Measurements from ENCODE around the gene SLCO2B1. TPM values are rescaled to one million over a fixed set of nuclear protein-coding genes. Genes with fewer than 3 reads are reported as not detected.
"Not testable (repeated sequence)": the region's sequence is repeated elsewhere in the genome, so short reads cannot be mapped to it uniquely, and the experiment has no call there.

SLCO2B1 gene
- total RNA-seq = not detected in 2 replicates

DNA sequence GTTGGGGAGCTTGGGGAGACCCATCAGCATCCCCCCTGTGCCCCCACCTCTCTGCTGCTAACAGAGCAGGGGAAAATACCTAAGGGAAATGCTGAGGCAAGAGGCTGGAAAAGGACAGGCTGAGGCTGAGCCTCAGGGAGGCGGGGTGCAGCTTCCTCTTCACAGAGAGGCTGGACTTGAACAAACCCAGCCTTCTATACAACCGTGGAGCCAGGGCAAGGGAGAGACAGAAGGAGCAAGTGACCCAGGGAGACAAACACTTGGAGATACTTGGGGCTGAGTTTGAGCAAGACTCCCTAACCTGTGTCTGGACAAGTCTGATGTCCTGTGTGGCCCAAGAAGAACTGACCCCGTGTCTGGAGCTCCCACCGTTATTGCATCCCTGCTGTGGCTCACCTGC, at the start of gene SLCO2B1:
Gene SLCO2B1 (plus strand): TSS at position 229 of the 400 bp plus-strand sequence. CDS start 275 bp downstream, outside the sequence.
- Mint-ChIP-seq H3K27ac (no peak within 1 kb of the TSS), H3K27me3 (ENCODE audit: insufficient read depth) (peaks cover 13% of the 10 kb centered on the region), H3K4me1 (ENCODE audit: low read depth) (peaks cover 33% of the 10 kb centered on the region), H3K4me3 (no peak within 1 kb of the TSS), H3K36me3 (ENCODE audit: low read depth) (no peaks in the 10 kb centered on the region), H3K9me3 (no peaks in the 10 kb centered on the region)
- intact Hi-C loops (cut with micrococcal nuclease) = no loop called here
- DNase-seq (ENCODE audit: low spot score) = no peak

GRCh38 chr11:75101424-75102128, 49.3 kb upstream of the SLCO2B1 start:
- Mint-ChIP-seq H3K36me3 (ENCODE audit: low read depth) (no peaks in the 10 kb centered on the region), H3K27ac (no peak overlapping the region), H3K9me3 (peaks cover 5% of the 10 kb centered on the region), H3K27me3 (ENCODE audit: insufficient read depth) (peaks cover 10% of the 10 kb centered on the region), H3K4me1 (ENCODE audit: low read depth) (peaks cover 23% of the 10 kb centered on the region), H3K4me3 (no peak overlapping the region)
- intact Hi-C loops (cut with micrococcal nuclease) = no loop called here
- no peak for DNase-seq (ENCODE audit: low spot score)

DNA sequence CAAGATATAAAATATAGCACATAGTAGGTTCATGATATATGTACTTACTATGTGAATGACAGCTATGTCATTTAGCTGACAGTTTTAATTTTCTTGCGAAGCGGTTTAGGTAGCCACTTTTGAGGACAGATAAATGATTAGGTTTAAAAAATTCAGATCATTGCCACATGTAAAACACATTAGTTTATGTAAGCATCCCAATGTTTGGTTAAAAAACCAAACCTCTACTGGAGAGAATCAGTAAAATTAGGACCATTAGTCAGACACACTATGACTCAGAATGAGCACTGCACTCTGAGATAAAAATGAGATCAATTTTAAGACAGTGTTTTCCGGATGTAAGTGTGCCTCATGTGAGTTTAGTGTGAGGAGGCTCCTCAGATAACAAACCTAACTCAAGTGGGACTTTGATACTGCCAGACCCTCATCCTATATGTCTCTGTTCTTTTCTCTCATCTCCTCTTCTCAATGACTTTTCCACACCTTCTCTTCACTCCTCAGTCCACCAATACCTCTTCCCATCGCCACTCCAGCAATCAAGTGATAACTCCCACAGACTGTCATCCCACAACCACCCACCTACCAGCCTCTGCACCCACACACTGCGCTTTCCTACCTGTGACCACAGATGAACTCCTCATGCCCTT, 47.4 kb upstream of the SLCO2B1 start:
- Mint-ChIP-seq H3K9me3 (peaks cover 5% of the 10 kb centered on the region), H3K4me1 (ENCODE audit: low read depth) (peaks cover 23% of the 10 kb centered on the region), H3K36me3 (ENCODE audit: low read depth) (no peaks in the 10 kb centered on the region), H3K4me3 (peak overlapping the region; percentile 6), H3K27me3 (ENCODE audit: insufficient read depth) (peaks cover 14% of the 10 kb centered on the region), H3K27ac (peak overlapping the region; percentile 69)
- DNase-seq (ENCODE audit: low spot score) = no peak
- intact Hi-C loops (cut with micrococcal nuclease) = no loop called here

GRCh38 chr11:75105462-75105925, 45.4 kb upstream of the SLCO2B1 start:
- peaks cover 18% of the 10 kb centered on the region for H3K4me1 Mint-ChIP-seq (ENCODE audit: low read depth)
- peaks cover 5% of the 10 kb centered on the region for H3K9me3 Mint-ChIP-seq
- no peak overlapping the region for H3K4me3 Mint-ChIP-seq
- H3K27me3 Mint-ChIP-seq (ENCODE audit: insufficient read depth) = peaks cover 15% of the 10 kb centered on the region
- DNase-seq (ENCODE audit: low spot score) = no peak
- intact Hi-C loops (cut with micrococcal nuclease) = no loop called here
- no peaks in the 10 kb centered on the region for H3K36me3 Mint-ChIP-seq (ENCODE audit: low read depth)
- no peak overlapping the region for H3K27ac Mint-ChIP-seq

DNA sequence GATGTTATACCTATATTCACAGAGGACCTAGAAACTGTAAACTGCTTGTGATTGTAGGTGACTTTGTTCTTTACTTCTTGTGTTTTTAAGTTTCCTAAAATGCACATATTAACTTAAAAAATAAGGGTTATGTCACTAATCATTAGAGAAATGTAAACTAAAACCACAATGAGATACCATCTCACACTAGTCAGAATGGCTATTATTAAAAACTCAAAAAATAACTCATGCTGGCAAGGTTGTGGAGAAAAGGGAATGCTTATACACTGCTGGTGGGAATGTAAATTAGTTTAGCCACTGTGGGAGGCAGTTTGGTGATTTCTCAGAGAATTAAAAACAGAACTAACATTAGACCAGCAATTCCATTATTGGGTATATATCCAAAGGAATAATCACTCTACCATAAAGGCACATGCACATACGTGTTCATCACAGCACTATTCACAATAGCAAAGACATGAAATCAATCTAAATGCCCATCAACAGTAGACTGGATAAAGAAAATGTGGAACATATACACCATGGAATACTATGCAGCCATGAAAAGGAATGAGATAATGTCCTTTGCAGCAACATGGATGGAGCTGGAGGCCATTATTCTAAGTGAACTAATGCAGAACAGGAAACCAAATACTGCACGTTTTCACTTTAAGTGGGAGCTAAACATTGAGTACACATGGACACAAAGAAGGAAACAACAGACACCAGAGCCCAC, 44.8 kb upstream of the SLCO2B1 start:
- intact Hi-C loops (cut with micrococcal nuclease); H3K9me3 Mint-ChIP-seq; H3K4me3 Mint-ChIP-seq; H3K27ac Mint-ChIP-seq; H3K36me3 Mint-ChIP-seq (ENCODE audit: low read depth); DNase-seq (ENCODE audit: low spot score): not testable (repeated sequence)
- Mint-ChIP-seq H3K4me1 (ENCODE audit: low read depth) (peaks cover 14% of the 10 kb centered on the region), H3K27me3 (ENCODE audit: insufficient read depth) (peaks cover 15% of the 10 kb centered on the region)

DNA sequence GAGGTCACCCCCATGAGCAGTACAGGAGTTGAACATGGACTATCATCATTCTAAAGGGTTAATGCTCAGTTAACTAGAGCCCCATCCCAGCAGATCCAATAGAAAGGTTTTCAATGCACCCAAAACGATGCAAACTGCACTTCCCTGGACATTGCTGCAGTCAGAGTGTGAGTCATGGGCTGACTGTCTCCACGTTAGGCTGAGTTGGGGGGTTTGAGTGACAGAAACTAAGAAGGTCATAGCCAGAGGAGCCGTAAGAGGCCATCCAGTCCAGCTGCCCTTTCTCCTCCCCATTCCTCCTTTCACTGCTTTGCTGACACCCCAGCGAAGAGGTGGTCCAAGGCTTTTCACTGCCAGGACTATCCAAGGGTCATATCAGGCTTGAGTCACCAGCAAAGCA, 43.7 kb upstream of the SLCO2B1 start:
- Mint-ChIP-seq H3K27ac (no peak overlapping the region), H3K9me3 (peaks cover 5% of the 10 kb centered on the region), H3K4me1 (ENCODE audit: low read depth) (peaks cover 14% of the 10 kb centered on the region), H3K36me3 (ENCODE audit: low read depth) (no peaks in the 10 kb centered on the region), H3K4me3 (no peak overlapping the region), H3K27me3 (ENCODE audit: insufficient read depth) (peaks cover 15% of the 10 kb centered on the region)
- intact Hi-C loops (cut with micrococcal nuclease) = no loop called here
- DNase-seq (ENCODE audit: low spot score) = no peak

- no peak for DNase-seq (ENCODE audit: low spot score)
- Mint-ChIP-seq H3K36me3 (ENCODE audit: low read depth) (no peaks in the 10 kb centered on the region), H3K4me1 (ENCODE audit: low read depth) (no peaks in the 10 kb centered on the region), H3K27me3 (ENCODE audit: insufficient read depth) (peaks cover 8% of the 10 kb centered on the region), H3K4me3 (no peak overlapping the region), H3K27ac (no peak overlapping the region), H3K9me3 (peaks cover 12% of the 10 kb centered on the region)
- intact Hi-C loops (cut with micrococcal nuclease) = no loop called here
Observed at GRCh38 chr11:75112200-75112599, 38.7 kb upstream of the SLCO2B1 start.

- no peaks in the 10 kb centered on the region for H3K4me1 Mint-ChIP-seq (ENCODE audit: low read depth)
- H3K27ac Mint-ChIP-seq = no peak overlapping the region
- no peak overlapping the region for H3K4me3 Mint-ChIP-seq
- DNase-seq (ENCODE audit: low spot score) = no peak
- peaks cover 9% of the 10 kb centered on the region for H3K27me3 Mint-ChIP-seq (ENCODE audit: insufficient read depth)
- H3K9me3 Mint-ChIP-seq = peaks cover 12% of the 10 kb centered on the region
- no peaks in the 10 kb centered on the region for H3K36me3 Mint-ChIP-seq (ENCODE audit: low read depth)
- intact Hi-C loops (cut with micrococcal nuclease) = no loop called here
Observed at GRCh38 chr11:75113030-75113429, 37.9 kb upstream of the SLCO2B1 start.

- intact Hi-C loops (cut with micrococcal nuclease) = no loop called here
- no peak overlapping the region for H3K4me3 Mint-ChIP-seq
- no peak overlapping the region for H3K27ac Mint-ChIP-seq
- no peaks in the 10 kb centered on the region for H3K36me3 Mint-ChIP-seq (ENCODE audit: low read depth)
- H3K9me3 Mint-ChIP-seq = peaks cover 12% of the 10 kb centered on the region
- DNase-seq (ENCODE audit: low spot score) = no peak
- H3K27me3 Mint-ChIP-seq (ENCODE audit: insufficient read depth) = peaks cover 9% of the 10 kb centered on the region
- no peaks in the 10 kb centered on the region for H3K4me1 Mint-ChIP-seq (ENCODE audit: low read depth)
Observed at GRCh38 chr11:75114465-75114864, 36.4 kb upstream of the SLCO2B1 start.

GRCh38 chr11:75118577-75118976, 32.3 kb upstream of the SLCO2B1 start:
- DNase-seq (ENCODE audit: low spot score) = no peak
- intact Hi-C loops (cut with micrococcal nuclease) = no loop called here
- Mint-ChIP-seq H3K36me3 (ENCODE audit: low read depth) (no peaks in the 10 kb centered on the region), H3K9me3 (peaks cover 15% of the 10 kb centered on the region), H3K27ac (no peak overlapping the region), H3K27me3 (ENCODE audit: insufficient read depth) (peaks cover 6% of the 10 kb centered on the region), H3K4me1 (ENCODE audit: low read depth) (no peaks in the 10 kb centered on the region), H3K4me3 (no peak overlapping the region)

DNA sequence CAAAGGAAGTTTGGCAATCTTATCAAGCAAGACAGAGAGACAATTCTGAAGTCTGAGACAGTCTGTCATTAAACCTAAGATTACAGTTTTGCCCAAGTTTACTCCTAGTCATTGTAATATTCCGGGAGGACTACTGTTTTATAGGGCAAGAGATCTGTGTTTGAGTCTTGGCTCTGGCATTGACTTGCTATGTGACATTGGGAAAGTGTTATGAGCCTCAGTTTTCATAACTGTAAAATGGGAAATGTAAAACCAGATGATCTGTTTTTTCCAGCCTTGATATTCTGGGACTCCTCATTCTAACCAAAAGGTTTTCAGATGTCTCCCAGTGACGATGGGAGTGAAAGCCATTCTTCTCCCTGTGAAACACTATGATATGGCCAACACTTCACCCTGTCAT, 24.3 kb upstream of the SLCO2B1 start:
- peaks cover 12% of the 10 kb centered on the region for H3K27me3 Mint-ChIP-seq (ENCODE audit: insufficient read depth)
- H3K4me3 Mint-ChIP-seq = no peak overlapping the region
- no peak for DNase-seq (ENCODE audit: low spot score)
- intact Hi-C loops (cut with micrococcal nuclease) = no loop called here
- H3K27ac Mint-ChIP-seq = no peak overlapping the region
- H3K4me1 Mint-ChIP-seq (ENCODE audit: low read depth) = no peaks in the 10 kb centered on the region
- H3K36me3 Mint-ChIP-seq (ENCODE audit: low read depth) = no peaks in the 10 kb centered on the region
- no peaks in the 10 kb centered on the region for H3K9me3 Mint-ChIP-seq

- no peak for DNase-seq (ENCODE audit: low spot score)
- H3K27me3 Mint-ChIP-seq (ENCODE audit: insufficient read depth) = peaks cover 26% of the 10 kb centered on the region
- H3K4me1 Mint-ChIP-seq (ENCODE audit: low read depth) = no peaks in the 10 kb centered on the region
- H3K9me3 Mint-ChIP-seq = no peaks in the 10 kb centered on the region
- no peak overlapping the region for H3K4me3 Mint-ChIP-seq
- no peaks in the 10 kb centered on the region for H3K36me3 Mint-ChIP-seq (ENCODE audit: low read depth)
- no peak overlapping the region for H3K27ac Mint-ChIP-seq
- intact Hi-C loops (cut with micrococcal nuclease) = no loop called here
Observed at GRCh38 chr11:75132080-75132479, 18.8 kb upstream of the SLCO2B1 start.

GRCh38 chr11:75133976-75134375, 16.9 kb upstream of the SLCO2B1 start:
- H3K4me3 Mint-ChIP-seq = no peak overlapping the region

More at GRCh38 chr11:75133976-75134375, 16.9 kb upstream of the SLCO2B1 start:
- no peak overlapping the region for H3K27ac Mint-ChIP-seq
- no peaks in the 10 kb centered on the region for H3K36me3 Mint-ChIP-seq (ENCODE audit: low read depth)
- peaks cover 33% of the 10 kb centered on the region for H3K27me3 Mint-ChIP-seq (ENCODE audit: insufficient read depth)
- intact Hi-C loops (cut with micrococcal nuclease) = no loop called here
- H3K9me3 Mint-ChIP-seq = no peaks in the 10 kb centered on the region
- no peaks in the 10 kb centered on the region for H3K4me1 Mint-ChIP-seq (ENCODE audit: low read depth)
- DNase-seq (ENCODE audit: low spot score) = no peak
